ENCODE results near the gene STRIP2. TPM values are rescaled to one million over a fixed set of nuclear protein-coding genes. Genes with fewer than 3 reads are reported as not detected.

STRIP2 gene
- total RNA-seq, 2 experiments from 2014 or later: 12.2 to 13.1 TPM

- no peaks in the 10 kb centered on the region for H3K36me3 Mint-ChIP-seq (ENCODE audit: low read depth)
- peak; percentile 30 for ATAC-seq
- intact Hi-C loops (cut with micrococcal nuclease): loop anchor here (10.0 kb wide), 1 partner anchor 119 kb away; the partner anchor contains the start of gene NRF1
- ChIA-PET POLR2A (no interaction called here), CTCF (interaction anchor here (0.6 to 0.8 kb wide), 2 partner anchors 13 to 128 kb away, joined by 3 read pairs; no protein-coding TSS in a partner anchor)
- no peaks in the 10 kb centered on the region for H3K9me3 Mint-ChIP-seq
- no peak for TF ChIP-seq CTCF (IDR thresholded peaks at IDR 0.05)
- no peak overlapping the region for H3K27ac Mint-ChIP-seq
- DNase-seq: no peak
- H3K27me3 Mint-ChIP-seq: peaks cover 2% of the 10 kb centered on the region
- H3K4me3 Mint-ChIP-seq: no peak overlapping the region
- peaks cover 14% of the 10 kb centered on the region for H3K4me1 Mint-ChIP-seq (ENCODE audit: low read depth)
Observed at GRCh38 chr7:129495987-129496386, 61.8 kb downstream of the STRIP2 start.

- no peaks in the 10 kb centered on the region for H3K36me3 Mint-ChIP-seq (ENCODE audit: low read depth)
- ChIA-PET CTCF (interaction anchor here (0.6 to 0.8 kb wide), 2 partner anchors 14 to 129 kb away, joined by 3 read pairs; no protein-coding TSS in a partner anchor), POLR2A (no interaction called here)
- H3K27ac Mint-ChIP-seq: no peak overlapping the region
- H3K4me3 Mint-ChIP-seq: no peak overlapping the region
- intact Hi-C loops (cut with micrococcal nuclease): loop anchor here (10.0 kb wide), 1 partner anchor 118 kb away; the partner anchor contains the start of gene NRF1
- H3K27me3 Mint-ChIP-seq: peaks cover 2% of the 10 kb centered on the region
- no peak for TF ChIP-seq CTCF (IDR thresholded peaks at IDR 0.05)
- DNase-seq (no peak), ATAC-seq (no peak)
- no peaks in the 10 kb centered on the region for H3K9me3 Mint-ChIP-seq
- peaks cover 18% of the 10 kb centered on the region for H3K4me1 Mint-ChIP-seq (ENCODE audit: low read depth)
Observed at GRCh38 chr7:129496653-129497052, 62.4 kb downstream of the STRIP2 start.

- no peak overlapping the region for H3K27ac Mint-ChIP-seq
- intact Hi-C loops (cut with micrococcal nuclease): loop anchor here (10.0 kb wide), 1 partner anchor 118 kb away; the partner anchor contains the start of gene NRF1
- peaks cover 2% of the 10 kb centered on the region for H3K27me3 Mint-ChIP-seq
- ATAC-seq (no peak), DNase-seq (no peak)
- no peak overlapping the region for H3K4me3 Mint-ChIP-seq
- no peaks in the 10 kb centered on the region for H3K36me3 Mint-ChIP-seq (ENCODE audit: low read depth)
- H3K9me3 Mint-ChIP-seq: no peaks in the 10 kb centered on the region
- H3K4me1 Mint-ChIP-seq (ENCODE audit: low read depth): peaks cover 22% of the 10 kb centered on the region
- ChIA-PET POLR2A (no interaction called here), CTCF (no interaction called here)
- TF ChIP-seq CTCF (IDR thresholded peaks at IDR 0.05): no peak
Observed at GRCh38 chr7:129497156-129497555, 62.9 kb downstream of the STRIP2 start.

- ATAC-seq: no peak
Observed at GRCh38 chr7:129498021-129498420, 63.8 kb downstream of the STRIP2 start.

More at GRCh38 chr7:129498021-129498420, 63.8 kb downstream of the STRIP2 start:
- POLR2A ChIA-PET: no interaction called here
- peaks cover 18% of the 10 kb centered on the region for H3K4me1 Mint-ChIP-seq (ENCODE audit: low read depth)
- no peak overlapping the region for H3K27ac Mint-ChIP-seq
- CTCF ChIA-PET: no interaction called here
- TF ChIP-seq CTCF (IDR thresholded peaks at IDR 0.05): no peak
- no peaks in the 10 kb centered on the region for H3K27me3 Mint-ChIP-seq
- no peak for DNase-seq
- H3K4me3 Mint-ChIP-seq: no peak overlapping the region
- H3K36me3 Mint-ChIP-seq (ENCODE audit: low read depth): no peaks in the 10 kb centered on the region
- H3K9me3 Mint-ChIP-seq: no peaks in the 10 kb centered on the region
- intact Hi-C loops (cut with micrococcal nuclease): loop anchor here (10.0 kb wide), 1 partner anchor 117 kb away; the partner anchor contains the start of gene NRF1

Measured in activated CD8-positive, alpha-beta T cell treated with anti-CD3 and anti-CD28 coated beads for 36 hours (primary cell).